HG03521 (cell line): ENCODE results near the gene SIVA1.

Source experiments
- ATAC-seq: cut with Tn5 transposase; IDR thresholded peaks from one replicate; pipeline ENCODE4 v1.9.1; 2021; ENCODE audit warnings: mild to moderate bottlenecking, moderate library complexity; ENCODE audit not compliant: unreplicated experiment

The SIVA1 gene

DNA sequence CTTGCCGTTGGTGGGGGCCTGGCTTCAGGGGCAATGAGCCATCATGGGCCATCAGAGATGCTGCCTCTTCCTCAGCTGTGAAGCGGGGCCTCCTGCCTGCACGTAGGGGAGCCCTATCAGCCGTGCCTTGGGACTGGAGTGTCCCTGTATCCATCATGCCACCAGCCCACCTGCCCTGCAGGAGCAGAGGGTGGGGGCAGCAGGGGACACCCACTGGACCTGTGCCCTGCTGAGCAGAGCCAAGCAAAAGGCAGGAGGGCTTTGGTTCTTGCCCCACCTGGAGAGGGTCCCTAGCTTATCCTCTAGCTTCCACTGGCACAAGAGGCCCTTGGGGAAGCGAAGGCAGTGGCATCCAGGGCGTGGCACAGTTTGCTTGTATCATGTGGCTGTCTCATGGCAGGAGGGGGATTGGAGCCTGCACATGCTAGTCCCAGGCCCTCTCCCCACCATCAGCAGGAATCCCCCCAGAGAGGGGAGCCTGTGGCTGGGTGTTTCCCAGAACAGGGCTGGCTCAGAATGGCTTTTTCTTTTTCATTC, 18.8 kb upstream of the SIVA1 start:
- ATAC-seq, result no peak

DNA sequence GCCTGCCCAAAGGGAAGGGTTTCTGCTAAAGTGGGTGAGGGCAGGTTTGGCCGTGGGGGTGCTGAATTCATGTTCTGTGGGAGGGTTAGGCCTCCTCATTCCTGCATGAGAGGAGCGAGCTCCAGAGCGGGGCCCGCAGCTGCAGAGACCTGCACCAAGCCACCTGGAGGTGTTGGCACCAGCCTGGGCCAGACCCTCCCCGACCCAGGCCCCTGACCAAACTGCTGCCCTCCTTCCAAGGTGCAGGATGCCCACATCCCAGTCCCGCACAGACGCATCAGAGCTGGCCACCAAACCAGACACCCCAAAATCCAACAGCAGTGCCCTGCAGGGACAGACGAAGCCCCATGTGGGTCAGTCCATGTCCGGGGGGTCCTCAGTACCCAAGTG, 18.4 kb upstream of the SIVA1 start:
- ATAC-seq, result no peak

DNA sequence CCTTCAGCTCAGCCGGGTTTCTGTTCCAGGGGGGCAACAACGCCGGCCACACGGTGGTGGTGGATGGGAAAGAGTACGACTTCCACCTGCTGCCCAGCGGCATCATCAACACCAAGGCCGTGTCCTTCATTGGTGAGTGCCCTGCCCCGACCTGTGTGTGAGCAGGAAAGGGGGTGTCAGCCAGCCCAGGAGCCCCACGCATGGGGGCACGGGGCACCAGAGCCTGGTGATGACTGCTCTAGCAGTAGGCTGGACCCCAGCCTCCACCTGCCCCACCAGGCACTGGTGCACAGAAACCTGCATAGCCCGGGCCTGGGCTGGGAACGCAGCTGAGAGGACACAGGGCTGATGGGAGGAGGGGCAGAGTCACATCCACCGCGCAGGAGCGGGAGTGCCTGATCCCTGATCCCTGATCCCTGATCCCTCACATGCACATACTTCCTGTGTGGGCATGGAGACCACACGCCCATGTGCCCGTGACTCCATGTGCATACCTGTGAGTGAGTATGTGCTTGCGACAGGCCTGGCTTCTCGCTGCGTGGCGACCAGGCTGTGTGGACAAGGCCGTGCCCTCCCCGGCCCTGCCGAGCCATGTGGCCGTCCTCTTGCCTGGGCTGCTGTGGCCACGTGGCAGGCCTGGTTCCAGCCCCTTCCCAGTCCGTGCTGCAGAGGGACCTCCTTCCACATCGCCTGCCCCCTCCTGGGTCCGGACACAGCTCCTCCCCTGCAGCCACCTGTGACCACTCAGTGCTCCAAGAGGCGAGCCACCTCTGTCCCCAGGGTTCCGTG, 17.8 kb upstream of the SIVA1 start:
- no peak for ATAC-seq

DNA sequence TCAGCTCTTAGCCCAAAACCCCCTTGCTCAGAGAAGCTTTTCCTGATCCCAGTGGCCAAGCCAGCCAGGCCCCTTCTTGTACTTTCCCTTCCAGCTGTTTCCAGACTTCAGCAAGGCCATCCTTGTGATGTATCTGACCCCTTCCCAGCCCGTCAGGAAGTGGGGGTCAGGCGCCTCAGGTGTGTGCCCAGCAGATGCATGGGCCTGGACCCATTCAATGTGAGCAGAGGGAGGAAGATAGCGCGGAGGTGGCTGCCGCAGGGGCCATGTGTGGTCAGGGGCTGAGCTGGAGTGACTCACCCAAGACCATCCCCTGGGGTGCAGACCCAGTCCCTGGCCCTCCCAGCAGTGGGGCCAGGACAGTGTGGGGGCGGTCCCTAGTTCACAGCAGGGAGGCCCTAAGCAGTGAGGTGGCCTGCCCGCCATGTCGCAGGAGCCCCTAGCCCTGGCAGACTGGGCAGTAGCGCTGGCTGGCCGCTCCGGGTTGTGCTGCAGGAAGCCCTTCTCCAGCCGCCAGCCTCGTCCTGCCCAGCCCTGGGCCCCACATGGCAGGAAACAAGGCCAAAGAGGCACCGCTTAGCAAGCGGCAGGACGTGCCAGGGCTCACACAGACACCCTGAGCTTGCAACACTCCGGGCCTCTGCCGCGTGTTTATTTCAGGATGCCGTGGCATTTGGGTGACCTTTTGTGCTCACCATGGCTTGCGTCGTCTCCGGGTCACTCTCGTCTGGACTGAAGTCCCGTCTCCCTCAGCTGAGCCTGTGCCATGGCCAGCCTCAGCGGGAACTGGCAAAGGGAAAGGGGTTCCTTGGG, 16.9 kb upstream of the SIVA1 start:
- ATAC-seq, result no peak

DNA sequence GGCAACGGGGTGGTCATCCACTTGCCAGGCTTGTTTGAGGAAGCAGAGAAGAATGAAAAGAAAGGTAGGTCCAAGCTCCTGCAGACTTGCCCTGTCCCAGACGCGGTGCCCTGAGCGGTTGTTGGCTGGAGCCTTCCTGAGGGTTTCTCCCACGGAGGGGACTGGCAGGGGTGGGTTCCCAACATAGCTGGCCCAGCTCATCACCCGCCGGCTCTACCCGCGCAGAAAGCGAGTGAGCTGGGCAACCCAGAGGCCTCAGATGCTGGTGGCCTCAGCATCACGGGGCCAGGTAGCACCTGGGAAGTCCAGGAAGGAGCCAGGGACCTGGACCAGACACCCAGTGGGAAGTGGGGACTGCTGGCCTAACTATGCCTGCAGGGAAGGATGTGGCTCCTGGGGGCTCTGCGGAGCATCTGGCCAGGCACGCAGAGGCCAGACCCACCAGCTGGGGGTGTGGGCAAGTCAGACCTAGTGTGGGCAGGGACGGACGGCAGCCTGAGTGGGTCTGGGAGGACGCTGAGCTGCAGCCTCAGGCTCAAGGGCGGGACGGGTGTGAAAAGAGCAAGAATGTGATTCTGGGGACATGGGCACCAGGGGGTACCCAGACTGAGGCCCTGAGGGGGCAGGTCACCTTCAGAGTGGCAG, 14.4 kb upstream of the SIVA1 start:
- no peak for ATAC-seq

DNA sequence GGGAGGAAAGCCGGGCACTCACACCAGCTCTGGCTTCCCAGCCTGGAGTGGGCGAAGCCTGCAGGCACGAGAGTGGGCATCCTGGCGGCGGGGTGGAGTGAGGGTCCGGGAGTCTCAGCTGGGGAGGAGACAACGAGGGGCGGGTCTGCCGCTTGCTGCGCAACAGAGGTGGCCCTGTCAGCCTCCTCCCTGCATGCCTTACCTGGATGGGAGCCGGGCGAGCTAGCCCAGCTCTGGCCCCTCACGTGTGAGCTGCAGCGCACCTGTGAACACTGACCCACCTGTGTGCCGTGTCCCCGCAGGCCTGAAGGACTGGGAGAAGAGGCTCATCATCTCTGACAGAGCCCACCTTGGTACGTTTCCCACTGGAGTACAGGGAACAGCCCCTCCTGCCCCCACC, 13.9 kb upstream of the SIVA1 start:
- ATAC-seq, result no peak

DNA sequence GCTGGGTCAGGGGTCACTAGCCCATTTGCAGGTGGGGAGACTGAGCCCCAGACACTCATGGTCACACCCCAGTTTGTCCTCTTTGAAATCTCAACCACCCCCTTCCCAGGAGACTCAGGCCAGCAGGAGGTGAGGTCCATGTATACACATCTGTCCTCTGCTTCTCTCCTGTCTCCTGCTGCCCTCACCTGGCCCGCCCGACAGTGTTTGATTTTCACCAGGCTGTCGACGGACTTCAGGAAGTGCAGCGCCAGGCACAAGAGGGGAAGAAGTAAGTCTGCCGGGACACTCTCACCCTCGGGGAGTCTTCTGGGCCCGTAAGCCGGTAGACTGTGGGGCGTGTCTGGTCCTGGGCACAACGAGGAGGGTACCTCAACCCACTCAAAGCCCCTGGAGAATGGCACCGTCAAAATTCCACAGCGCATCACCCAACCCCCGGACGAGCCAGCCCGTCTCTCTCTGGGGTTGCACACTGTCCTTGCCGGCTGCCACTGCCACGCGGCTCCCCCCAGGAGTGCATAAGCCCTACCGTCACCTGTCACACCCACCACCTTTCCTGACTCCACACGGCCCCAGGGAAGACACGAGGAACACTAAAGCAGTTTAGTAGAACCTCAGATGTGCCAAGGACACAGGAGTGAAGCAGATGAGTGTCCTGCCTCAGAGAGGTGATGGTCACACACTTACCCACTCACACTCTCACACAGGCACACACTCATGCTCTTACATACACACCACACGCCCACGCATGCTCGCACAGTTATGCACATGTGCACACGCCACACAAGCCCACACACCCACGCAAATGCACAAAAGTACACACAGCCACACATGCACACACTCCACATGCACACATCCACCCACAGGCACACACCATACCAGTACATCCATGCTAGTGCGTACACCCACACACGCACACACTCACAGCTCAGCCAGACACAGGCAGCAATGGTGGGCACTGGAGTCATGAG, 13.1 kb upstream of the SIVA1 start:
- no peak for ATAC-seq

DNA sequence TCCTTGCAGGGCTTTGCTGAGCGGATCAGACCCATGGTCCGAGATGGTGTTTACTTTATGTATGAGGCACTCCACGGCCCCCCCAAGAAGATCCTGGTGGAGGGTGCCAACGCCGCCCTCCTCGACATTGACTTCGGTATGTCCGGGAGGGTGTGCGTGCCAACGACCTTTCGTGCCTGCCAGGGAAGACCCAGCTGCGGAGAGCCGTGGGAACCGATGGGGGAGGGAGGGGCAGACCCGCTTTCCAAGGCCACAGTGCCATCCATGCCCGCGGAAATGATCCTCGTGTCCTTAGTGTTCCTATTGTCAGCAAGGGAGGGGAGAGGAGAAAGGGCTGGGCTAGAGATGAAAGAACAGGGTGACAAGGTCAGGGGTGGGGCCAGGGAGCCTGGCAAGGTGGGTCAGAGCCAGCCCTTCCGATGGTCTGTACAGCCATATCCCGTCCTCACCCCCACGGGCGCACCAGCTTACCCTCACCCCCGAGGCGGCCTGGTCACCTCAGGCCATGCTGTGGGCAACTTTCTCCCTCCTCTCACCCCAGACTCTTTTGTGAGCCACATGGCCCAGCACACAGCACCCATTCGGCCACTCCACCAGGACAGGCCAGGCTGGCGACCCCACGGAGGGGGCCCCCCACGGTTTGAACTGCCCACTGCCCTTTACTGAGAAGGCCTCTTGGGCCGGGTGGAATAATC, 11.7 kb upstream of the SIVA1 start:
- ATAC-seq, result no peak

DNA sequence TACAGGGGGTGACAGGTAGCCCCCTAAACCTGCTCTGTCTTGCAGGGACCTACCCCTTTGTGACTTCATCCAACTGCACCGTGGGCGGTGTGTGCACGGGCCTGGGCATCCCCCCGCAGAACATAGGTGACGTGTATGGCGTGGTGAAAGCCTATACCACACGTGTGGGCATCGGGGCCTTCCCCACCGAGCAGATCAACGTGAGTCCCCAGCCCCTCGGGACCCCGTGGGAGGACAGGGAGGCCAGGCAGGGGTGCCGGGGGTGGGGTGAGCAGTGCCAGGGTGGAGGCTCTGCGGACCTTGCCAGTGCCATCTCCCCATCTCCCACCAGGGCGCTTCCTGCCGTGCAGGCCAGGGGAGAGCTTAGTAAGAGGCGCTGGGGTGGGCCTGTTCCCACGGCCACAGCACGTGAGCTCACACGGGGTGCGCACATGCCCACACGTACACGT, 11.1 kb upstream of the SIVA1 start:
- ATAC-seq, result no peak

DNA sequence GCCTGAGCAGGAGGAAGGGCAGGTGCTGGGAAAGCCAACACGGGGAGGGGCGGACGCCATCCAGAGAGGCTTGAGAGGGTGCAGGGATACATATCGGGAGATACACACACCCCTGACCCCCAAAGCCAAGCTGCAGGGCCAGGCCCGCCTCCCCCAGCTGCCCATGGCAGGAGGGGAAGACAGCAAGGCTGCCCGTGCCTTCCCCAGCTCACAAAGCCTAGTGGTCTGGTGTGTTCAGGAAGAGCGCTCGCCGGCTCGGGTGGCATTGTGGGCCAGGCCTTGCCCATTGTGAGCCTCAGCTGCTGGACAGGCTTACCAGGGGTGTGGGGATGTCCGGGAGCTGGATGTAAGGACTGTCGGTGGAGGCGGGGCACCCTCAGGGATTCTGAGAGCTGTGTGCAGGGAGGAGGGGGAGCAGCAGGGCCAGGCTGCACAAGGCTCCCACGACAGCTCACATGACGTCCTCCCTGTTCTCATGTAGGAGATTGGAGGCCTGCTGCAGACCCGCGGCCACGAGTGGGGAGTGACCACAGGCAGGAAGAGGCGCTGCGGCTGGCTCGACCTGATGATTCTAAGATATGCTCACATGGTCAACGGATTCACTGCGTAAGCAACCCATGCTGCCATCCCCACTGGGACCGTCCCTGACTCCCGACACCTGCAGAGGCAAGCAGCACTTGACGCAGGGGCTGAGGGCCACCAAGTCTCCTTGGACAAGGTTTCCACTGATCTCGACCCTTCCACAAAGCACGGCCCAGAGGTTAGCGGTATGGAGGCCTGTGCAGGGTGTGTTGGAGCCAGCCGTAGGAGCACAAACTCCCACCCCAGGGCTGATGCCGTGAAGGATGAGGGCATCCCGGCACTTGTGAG, 10.1 kb upstream of the SIVA1 start:
- ATAC-seq, result no peak

DNA sequence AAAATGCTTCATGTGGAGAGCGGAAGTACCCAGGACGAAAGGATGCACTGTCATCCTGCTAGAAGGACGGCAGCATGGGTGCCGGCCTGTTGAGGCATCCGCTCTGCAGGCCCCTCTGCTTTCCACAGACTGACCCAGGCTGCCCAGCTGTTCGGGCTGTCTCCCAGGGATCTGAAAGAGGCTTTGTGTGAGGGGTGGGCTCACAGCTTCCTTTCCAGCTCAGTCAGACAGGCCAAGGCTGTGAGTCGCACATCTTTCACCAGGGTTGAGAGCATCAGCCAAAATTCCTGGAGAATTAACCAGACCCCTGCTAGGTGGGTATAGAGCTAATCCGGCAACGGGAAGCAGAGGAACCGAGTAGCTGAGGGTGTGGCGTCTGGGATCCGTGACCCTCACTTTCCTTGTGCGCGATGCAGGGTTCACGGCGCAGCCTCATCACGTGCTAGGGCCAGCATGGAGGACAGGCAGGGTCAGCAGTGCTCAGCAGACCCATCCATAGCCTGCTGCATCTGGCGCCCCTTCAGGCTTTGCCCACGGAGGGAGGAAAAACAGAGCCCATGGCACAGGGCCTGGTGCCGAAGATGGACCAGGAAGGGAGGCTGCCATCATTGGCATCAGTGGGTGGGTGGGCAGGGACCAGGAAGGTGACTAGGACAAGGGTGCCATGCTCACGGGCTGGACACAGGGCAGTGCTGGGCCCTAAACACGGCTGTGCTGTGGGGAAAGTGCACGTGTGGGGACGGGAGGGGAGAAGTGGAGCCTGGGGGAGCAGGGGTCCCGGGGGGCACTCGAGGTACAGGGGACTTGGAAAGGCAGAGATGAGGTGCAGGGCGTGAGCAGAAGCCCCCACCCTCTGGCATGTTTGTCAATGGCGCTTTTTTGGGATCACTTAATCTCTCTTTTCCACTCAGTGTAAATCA, 9.2 kb upstream of the SIVA1 start:
- no peak for ATAC-seq

DNA sequence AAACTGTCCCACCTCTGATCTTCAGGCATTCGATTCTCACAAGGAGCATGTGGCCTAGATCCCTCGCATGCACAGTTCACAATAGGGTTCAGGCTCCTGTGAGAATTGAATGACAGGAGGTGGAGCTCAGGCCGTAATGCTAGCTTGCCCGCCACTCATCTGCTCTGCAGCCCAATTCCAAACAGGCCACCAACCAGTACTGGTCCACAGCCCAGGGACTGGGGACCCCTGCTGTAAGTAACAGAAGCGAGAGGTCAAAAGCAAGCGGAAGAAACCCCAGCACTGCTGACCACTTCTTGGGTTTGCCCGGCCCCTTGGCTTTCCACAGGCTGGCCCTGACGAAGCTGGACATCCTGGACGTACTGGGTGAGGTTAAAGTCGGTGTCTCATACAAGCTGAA, 8.5 kb upstream of the SIVA1 start:
- ATAC-seq, result no peak

DNA sequence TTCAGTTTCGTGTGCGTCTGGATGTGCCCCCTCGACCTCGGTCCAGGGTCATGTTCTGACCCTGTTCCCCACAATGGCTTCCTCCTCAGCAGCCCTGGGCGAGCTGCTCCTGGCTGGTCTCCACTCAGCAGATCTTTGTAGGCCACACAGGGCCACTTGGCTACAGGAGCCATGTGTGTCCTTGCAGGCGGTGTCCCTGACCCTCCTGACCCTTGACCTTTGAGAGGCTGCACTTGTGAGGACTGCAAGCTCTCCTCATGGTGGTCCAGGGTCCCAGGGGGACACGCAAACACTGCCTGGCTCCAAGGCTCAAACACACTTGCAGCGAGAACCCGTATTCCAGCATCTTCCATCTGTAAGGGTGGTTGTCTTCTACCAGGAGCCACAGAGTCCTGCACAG, 7.5 kb upstream of the SIVA1 start:
- ATAC-seq, result no peak

DNA sequence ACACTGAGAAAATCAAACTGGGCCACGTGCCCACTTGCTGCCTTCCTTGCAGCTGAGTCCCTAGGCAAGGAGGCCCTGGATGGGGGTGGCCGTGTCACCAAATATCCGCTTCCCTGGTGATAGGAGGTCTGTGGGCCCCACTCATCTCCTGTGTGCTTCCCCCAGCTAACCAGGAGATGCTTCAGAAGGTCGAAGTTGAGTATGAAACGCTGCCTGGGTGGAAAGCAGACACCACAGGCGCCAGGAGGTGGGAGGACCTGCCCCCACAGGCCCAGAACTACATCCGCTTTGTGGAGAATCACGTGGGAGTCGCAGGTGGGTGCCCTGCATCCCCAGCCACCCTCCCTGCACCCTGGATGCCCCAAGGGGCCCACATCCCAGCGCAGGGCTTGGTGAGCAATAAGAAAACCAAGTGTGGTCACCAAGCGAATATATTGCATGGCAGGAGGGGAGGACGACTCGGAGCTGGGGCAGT, 6.8 kb upstream of the SIVA1 start:
- ATAC-seq, result no peak

DNA sequence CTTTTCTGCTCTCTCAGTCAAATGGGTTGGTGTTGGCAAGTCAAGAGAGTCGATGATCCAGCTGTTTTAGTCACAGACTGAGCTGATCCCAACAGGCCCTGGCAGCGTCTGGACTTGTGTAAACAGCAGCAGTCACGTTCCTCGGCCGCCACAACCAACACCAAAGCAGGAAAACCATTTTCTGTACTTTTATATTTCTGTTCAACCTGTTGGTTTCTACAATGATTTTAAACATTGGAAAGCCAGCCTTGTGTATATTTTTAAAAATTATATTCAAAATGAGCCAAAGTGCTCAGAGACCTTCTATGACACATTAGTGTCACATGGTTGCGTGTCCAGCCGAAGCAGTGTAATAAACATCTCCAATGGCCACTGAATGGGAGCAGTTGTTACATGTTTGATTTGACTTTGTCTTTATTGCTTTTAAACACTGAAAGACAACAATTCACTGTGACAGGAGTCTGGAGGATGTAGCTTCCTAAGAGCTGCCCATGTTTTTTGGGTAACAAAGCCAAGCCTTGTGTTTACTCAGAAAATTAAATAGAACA, 5.9 kb upstream of the SIVA1 start:
- ATAC-seq, result no peak

DNA sequence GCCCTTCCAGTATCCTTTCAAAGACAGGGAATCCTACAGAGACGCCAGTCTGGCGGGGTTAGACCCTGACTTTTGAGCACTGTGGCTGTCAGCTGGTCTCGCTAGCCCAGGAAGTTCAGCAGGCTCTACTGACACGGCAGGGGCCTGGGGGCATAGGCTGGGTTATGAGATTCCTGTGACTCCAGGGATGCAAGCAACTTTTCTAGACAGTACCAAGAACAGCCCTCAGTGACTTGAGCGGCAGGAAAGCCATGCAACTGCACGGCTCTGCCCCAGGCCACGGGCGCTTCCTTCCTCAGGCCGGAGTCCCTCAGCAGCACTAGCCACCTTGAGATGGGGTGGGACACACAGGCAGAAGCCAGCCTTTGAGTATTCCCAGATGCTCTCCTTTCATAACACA, 5.1 kb upstream of the SIVA1 start:
- ATAC-seq, result no peak

DNA sequence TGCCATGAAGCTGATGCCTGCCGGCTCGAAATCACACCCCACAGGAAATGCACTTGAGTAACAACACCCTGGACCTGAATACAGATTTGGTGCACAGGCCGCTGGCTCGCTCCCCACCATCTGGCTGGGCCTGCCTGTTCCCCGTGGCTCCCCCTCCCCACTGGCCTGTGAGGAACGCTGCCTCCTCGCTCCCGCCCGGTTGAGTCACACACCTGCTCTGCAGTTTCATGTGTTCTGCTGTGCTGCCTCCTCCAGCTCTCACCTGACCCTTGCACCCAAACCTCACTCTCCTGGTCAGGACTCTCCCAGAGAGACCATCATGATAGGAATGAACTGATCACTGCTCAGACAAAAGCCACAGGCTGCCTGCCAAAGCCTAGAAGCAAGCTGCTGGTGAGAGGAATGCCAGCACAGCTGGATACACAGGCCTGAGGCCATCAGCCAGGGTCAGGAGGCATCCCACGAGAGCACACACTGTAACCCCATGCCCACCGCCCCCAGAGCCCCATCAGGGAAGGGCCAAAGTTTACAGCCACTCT, 3.8 kb upstream of the SIVA1 start:
- ATAC-seq, result no peak
